ENCODE data around the gene GALNT17. TPM values are rescaled to one million over a fixed set of nuclear protein-coding genes. Genes with fewer than 3 reads are reported as not detected.
"Not testable (repeated sequence)": the region's sequence is repeated elsewhere in the genome, so short reads cannot be mapped to it uniquely, and the experiment has no call there.

Gene GALNT17
- total RNA-seq, 1 donor from 2014 or later, result not detected

GRCh38 chr7:71633551-71634008 lies 501.6 kb downstream of the GALNT17 start:
- H3K27ac Mint-ChIP-seq, result no peak overlapping the region
- H3K9me3 Mint-ChIP-seq, result peaks cover 19% of the 10 kb centered on the region
- H3K4me3 Mint-ChIP-seq, result no peak overlapping the region
- intact Hi-C loops (cut with micrococcal nuclease), result no loop called here
- no peak for DNase-seq
- peaks cover 2% of the 10 kb centered on the region for H3K36me3 Mint-ChIP-seq (ENCODE audit: low read depth)
- H3K4me1 Mint-ChIP-seq, result no peaks in the 10 kb centered on the region
- no peaks in the 10 kb centered on the region for H3K27me3 Mint-ChIP-seq

- DNase-seq; H3K4me3 Mint-ChIP-seq; H3K4me1 Mint-ChIP-seq; H3K36me3 Mint-ChIP-seq (ENCODE audit: low read depth); H3K27me3 Mint-ChIP-seq; H3K27ac Mint-ChIP-seq; intact Hi-C loops (cut with micrococcal nuclease): not testable (repeated sequence)
- peaks cover 19% of the 10 kb centered on the region for H3K9me3 Mint-ChIP-seq
These were observed 503.9 kb downstream of the GALNT17 start for GRCh38 chr7:71635849-71636248.

GRCh38 chr7:71636329-71636728 lies 504.4 kb downstream of the GALNT17 start:
- intact Hi-C loops (cut with micrococcal nuclease), result no loop called here
- H3K9me3 Mint-ChIP-seq, result peaks cover 19% of the 10 kb centered on the region

DNA sequence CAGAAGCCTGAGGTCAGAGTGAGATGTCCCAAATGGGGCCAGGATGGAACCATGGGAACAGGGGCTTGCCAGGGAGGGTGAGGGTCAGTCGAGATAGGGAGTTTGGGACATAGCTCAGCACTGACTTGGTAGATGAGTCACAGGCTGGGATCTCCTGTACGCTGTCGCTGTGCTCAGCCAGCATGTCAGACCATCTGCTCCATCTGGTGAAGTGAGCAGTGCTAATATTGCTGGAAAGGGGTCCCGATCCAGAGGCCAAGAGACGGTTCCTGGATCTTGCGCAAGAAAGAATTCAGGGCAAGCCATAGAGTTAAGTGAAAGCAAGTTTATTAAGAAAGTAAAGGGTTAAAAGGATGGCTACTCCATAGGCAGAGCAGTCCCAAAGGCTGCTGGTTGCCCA lies 505.6 kb downstream of the GALNT17 start:
- H3K27ac Mint-ChIP-seq, result no peak overlapping the region
- no peaks in the 10 kb centered on the region for H3K4me1 Mint-ChIP-seq
- no peak for DNase-seq
- intact Hi-C loops (cut with micrococcal nuclease), result no loop called here
- no peaks in the 10 kb centered on the region for H3K27me3 Mint-ChIP-seq
- no peaks in the 10 kb centered on the region for H3K36me3 Mint-ChIP-seq (ENCODE audit: low read depth)
- peaks cover 11% of the 10 kb centered on the region for H3K9me3 Mint-ChIP-seq
- H3K4me3 Mint-ChIP-seq, result no peak overlapping the region

More at GRCh38 chr7:71636329-71636728, 504.4 kb downstream of the GALNT17 start:
- DNase-seq, result no peak
- no peaks in the 10 kb centered on the region for H3K4me1 Mint-ChIP-seq
- H3K27ac Mint-ChIP-seq, result no peak overlapping the region
- H3K27me3 Mint-ChIP-seq, result no peaks in the 10 kb centered on the region
- peaks cover 2% of the 10 kb centered on the region for H3K36me3 Mint-ChIP-seq (ENCODE audit: low read depth)
- H3K4me3 Mint-ChIP-seq, result no peak overlapping the region

- H3K27ac Mint-ChIP-seq, result no peak overlapping the region
- intact Hi-C loops (cut with micrococcal nuclease), result no loop called here
These were observed 506.2 kb downstream of the GALNT17 start for GRCh38 chr7:71638108-71638507.

GRCh38 chr7:71639382-71640085 lies 507.6 kb downstream of the GALNT17 start:
- no peaks in the 10 kb centered on the region for H3K4me1 Mint-ChIP-seq
- DNase-seq, result no peak
- intact Hi-C loops (cut with micrococcal nuclease), result no loop called here
- no peaks in the 10 kb centered on the region for H3K27me3 Mint-ChIP-seq
- no peak overlapping the region for H3K4me3 Mint-ChIP-seq
- no peaks in the 10 kb centered on the region for H3K36me3 Mint-ChIP-seq (ENCODE audit: low read depth)
- H3K27ac Mint-ChIP-seq, result no peak overlapping the region
- peaks cover 9% of the 10 kb centered on the region for H3K9me3 Mint-ChIP-seq

More at GRCh38 chr7:71638108-71638507, 506.2 kb downstream of the GALNT17 start:
- DNase-seq, result no peak
- no peaks in the 10 kb centered on the region for H3K27me3 Mint-ChIP-seq
- H3K4me3 Mint-ChIP-seq, result no peak overlapping the region
- H3K4me1 Mint-ChIP-seq, result no peaks in the 10 kb centered on the region
- no peaks in the 10 kb centered on the region for H3K36me3 Mint-ChIP-seq (ENCODE audit: low read depth)
- H3K9me3 Mint-ChIP-seq, result peaks cover 10% of the 10 kb centered on the region

DNA sequence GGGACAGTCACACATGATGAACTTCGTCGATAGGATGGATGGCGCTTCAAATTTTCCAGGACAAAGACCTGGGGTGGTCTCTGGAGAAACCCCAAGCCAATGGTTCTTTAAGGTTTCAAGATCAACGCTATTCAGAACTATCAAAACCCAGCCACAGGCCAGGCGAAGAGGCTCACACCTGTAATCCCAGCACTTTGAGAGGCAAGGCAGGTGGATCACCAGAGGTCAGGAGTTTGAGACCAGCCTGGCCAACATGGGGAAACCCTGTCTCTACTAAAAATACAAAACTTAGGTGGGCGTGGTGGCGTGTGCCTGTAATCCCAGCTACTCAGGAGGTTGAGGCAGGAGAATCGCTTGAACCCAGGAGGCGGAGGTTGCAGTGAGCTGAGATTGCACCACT lies 511.1 kb downstream of the GALNT17 start:
- DNase-seq, H3K4me1 Mint-ChIP-seq, H3K27ac Mint-ChIP-seq: not testable (repeated sequence)

GRCh38 chr7:71645836-71646235 lies 513.9 kb downstream of the GALNT17 start:
- peaks cover 10% of the 10 kb centered on the region for H3K9me3 Mint-ChIP-seq
- H3K36me3 Mint-ChIP-seq (ENCODE audit: low read depth), result no peaks in the 10 kb centered on the region
- no peaks in the 10 kb centered on the region for H3K27me3 Mint-ChIP-seq
- no peak overlapping the region for H3K27ac Mint-ChIP-seq
- H3K4me1 Mint-ChIP-seq, result no peaks in the 10 kb centered on the region
- no peak overlapping the region for H3K4me3 Mint-ChIP-seq
- intact Hi-C loops (cut with micrococcal nuclease), result no loop called here
- DNase-seq, result no peak

More for the DNA sequence above, 511.1 kb downstream of the GALNT17 start:
- intact Hi-C loops (cut with micrococcal nuclease); H3K4me3 Mint-ChIP-seq; H3K9me3 Mint-ChIP-seq; H3K27me3 Mint-ChIP-seq; H3K36me3 Mint-ChIP-seq (ENCODE audit: low read depth): not testable (repeated sequence)

DNA sequence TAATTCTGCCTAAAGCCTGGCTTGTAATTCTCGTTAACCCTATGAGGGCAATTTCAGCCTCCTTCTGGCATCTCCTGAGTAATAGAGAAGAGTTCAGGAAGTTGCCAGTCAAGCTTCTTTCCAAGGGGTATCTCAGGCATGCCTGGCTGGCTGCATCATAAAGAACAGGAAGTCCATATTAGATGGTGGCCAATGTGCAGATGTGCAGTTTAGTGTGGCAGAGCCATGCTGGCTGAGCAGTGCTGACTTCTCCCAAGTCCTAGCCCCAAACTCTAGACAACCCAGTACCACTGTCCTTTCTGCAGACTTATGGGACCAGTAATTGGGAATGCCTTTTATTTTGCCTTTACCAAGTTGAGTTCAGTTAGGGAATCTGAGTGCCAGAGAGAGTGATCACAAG lies 517.9 kb downstream of the GALNT17 start:
- Mint-ChIP-seq H3K27me3 (no peaks in the 10 kb centered on the region), H3K27ac (no peak overlapping the region), H3K36me3 (ENCODE audit: low read depth) (no peaks in the 10 kb centered on the region), H3K4me3 (no peak overlapping the region), H3K9me3 (peaks cover 17% of the 10 kb centered on the region), H3K4me1 (no peaks in the 10 kb centered on the region)
- DNase-seq, result no peak
- intact Hi-C loops (cut with micrococcal nuclease), result no loop called here

- no peak overlapping the region for H3K27ac Mint-ChIP-seq
- H3K4me1 Mint-ChIP-seq, result no peaks in the 10 kb centered on the region
- no peaks in the 10 kb centered on the region for H3K36me3 Mint-ChIP-seq (ENCODE audit: low read depth)
- no peak overlapping the region for H3K4me3 Mint-ChIP-seq
- peaks cover 20% of the 10 kb centered on the region for H3K9me3 Mint-ChIP-seq
- no peaks in the 10 kb centered on the region for H3K27me3 Mint-ChIP-seq
- no peak for DNase-seq
- intact Hi-C loops (cut with micrococcal nuclease), result no loop called here
These were observed 518.9 kb downstream of the GALNT17 start for GRCh38 chr7:71650653-71651337.

GRCh38 chr7:71652510-71652909 lies 520.6 kb downstream of the GALNT17 start:
- H3K27ac Mint-ChIP-seq, result no peak overlapping the region

GRCh38 chr7:71657386-71657785 lies 525.4 kb downstream of the GALNT17 start:
- peaks cover 16% of the 10 kb centered on the region for H3K9me3 Mint-ChIP-seq
- no peak overlapping the region for H3K27ac Mint-ChIP-seq
- DNase-seq, result no peak
- no peaks in the 10 kb centered on the region for H3K36me3 Mint-ChIP-seq (ENCODE audit: low read depth)
- H3K4me3 Mint-ChIP-seq, result no peak overlapping the region
- intact Hi-C loops (cut with micrococcal nuclease), result no loop called here
- H3K27me3 Mint-ChIP-seq, result no peaks in the 10 kb centered on the region
- H3K4me1 Mint-ChIP-seq, result no peaks in the 10 kb centered on the region

More at GRCh38 chr7:71652510-71652909, 520.6 kb downstream of the GALNT17 start:
- no peaks in the 10 kb centered on the region for H3K36me3 Mint-ChIP-seq (ENCODE audit: low read depth)
- H3K27me3 Mint-ChIP-seq, result no peaks in the 10 kb centered on the region
- no peak overlapping the region for H3K4me3 Mint-ChIP-seq
- DNase-seq, result no peak
- H3K9me3 Mint-ChIP-seq, result peaks cover 29% of the 10 kb centered on the region
- no peaks in the 10 kb centered on the region for H3K4me1 Mint-ChIP-seq
- intact Hi-C loops (cut with micrococcal nuclease), result no loop called here

DNA sequence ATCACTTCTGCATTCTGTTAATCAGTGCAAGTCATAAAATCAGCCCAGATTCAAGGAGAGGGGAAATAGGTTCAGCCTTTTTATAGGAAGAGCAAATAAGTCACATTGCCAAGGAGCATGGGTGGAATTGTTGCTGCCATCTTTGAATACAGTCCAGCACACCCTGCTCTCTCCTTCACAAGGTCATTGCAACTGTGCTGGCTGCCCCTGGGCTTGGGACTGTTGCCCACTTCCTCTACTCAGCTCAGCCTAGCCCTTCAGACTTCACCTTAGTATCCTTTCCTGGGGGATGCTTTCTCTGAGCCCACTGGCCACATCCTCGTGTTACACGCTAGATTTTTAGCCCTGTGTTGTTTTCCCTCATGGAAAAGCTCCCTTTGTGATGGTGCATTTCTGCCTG lies 527.7 kb downstream of the GALNT17 start:
- H3K4me1 Mint-ChIP-seq, result no peaks in the 10 kb centered on the region
- H3K4me3 Mint-ChIP-seq, result no peak overlapping the region
- intact Hi-C loops (cut with micrococcal nuclease), result no loop called here

GRCh38 chr7:71661671-71662224 lies 529.8 kb downstream of the GALNT17 start:
- no peak overlapping the region for H3K4me3 Mint-ChIP-seq

More for the DNA sequence above, 527.7 kb downstream of the GALNT17 start:
- H3K9me3 Mint-ChIP-seq, result peaks cover 16% of the 10 kb centered on the region
- H3K27me3 Mint-ChIP-seq, result no peaks in the 10 kb centered on the region
- H3K36me3 Mint-ChIP-seq (ENCODE audit: low read depth), result no peaks in the 10 kb centered on the region
- H3K27ac Mint-ChIP-seq, result no peak overlapping the region
- DNase-seq, result no peak

More at GRCh38 chr7:71661671-71662224, 529.8 kb downstream of the GALNT17 start:
- Mint-ChIP-seq H3K36me3 (ENCODE audit: low read depth) (no peaks in the 10 kb centered on the region), H3K4me1 (no peaks in the 10 kb centered on the region), H3K27me3 (no peaks in the 10 kb centered on the region), H3K9me3 (peaks cover 11% of the 10 kb centered on the region), H3K27ac (no peak overlapping the region)
- no peak for DNase-seq
- intact Hi-C loops (cut with micrococcal nuclease), result no loop called here

Measured in activated CD4-positive, alpha-beta T cell treated with anti-CD3 and anti-CD28 coated beads, Interleukin-2, amount 10 ng/mL, durations not matched to agents 24 days and 14 days (primary cell).